ENCODE results near the gene KCNJ14. TPM values are rescaled to one million over a fixed set of nuclear protein-coding genes. Genes with fewer than 3 reads are reported as not detected.

The KCNJ14 gene
- polyA plus RNA-seq, 1 donor, result 0.70 TPM

- H3K9me3 ChIP-seq (ENCODE audit: control insufficient read depth, low read depth, low read length), result no peaks in the 10 kb centered on the region
- peak overlapping the region; percentile 99 for H3K27ac ChIP-seq (ENCODE audit: low read length)
- H3K36me3 ChIP-seq (ENCODE audit: control insufficient read depth, insufficient read depth, low read length), result peaks cover 49% of the 10 kb centered on the region
- no peaks in the 10 kb centered on the region for H3K27me3 ChIP-seq (ENCODE audit: control insufficient read depth, insufficient read depth, low read length)
- H3K4me3 ChIP-seq (ENCODE audit: low read length), result peak overlapping the region; percentile 99
- WGBS (ENCODE audit: insufficient coverage, low lambda C conversion rate), result no CpG with 5 or more reads among the region's 20 CpGs
- peaks cover 15% of the 10 kb centered on the region for H3K4me1 ChIP-seq (ENCODE audit: control insufficient read depth, insufficient read depth, low read length)
- no peak for DNase-seq
Observed at GRCh38 chr19:48469934-48470680, 14.7 kb downstream of the KCNJ14 start.

DNA sequence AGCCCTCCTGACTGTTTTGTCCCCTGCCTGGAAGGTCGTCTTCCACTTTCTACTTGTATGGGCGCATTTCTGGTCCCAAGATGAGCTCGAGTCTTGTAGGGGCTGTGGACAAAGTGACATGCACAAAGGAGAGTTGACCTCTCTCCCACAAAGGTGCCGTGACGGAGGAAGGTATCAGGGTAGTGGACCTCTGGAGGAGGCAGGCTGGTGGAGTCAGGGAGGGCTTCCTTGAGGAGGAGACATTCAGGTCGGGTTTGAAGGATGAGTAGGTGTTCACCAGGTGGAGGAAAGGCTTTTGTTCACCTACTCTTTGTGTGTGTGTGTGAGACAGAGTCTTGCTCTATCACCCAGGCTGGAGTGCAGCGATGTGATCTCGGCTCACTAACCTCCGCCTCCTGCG is 15.5 kb downstream of the KCNJ14 start:
- Histone ChIP-seq H3K36me3 (ENCODE audit: control insufficient read depth, insufficient read depth, low read length) (peaks cover 56% of the 10 kb centered on the region), H3K4me1 (ENCODE audit: control insufficient read depth, insufficient read depth, low read length) (peaks cover 15% of the 10 kb centered on the region), H3K9me3 (ENCODE audit: control insufficient read depth, low read depth, low read length) (no peaks in the 10 kb centered on the region), H3K27ac (ENCODE audit: low read length) (no peak overlapping the region), H3K4me3 (ENCODE audit: low read length) (no peak overlapping the region), H3K27me3 (ENCODE audit: control insufficient read depth, insufficient read depth, low read length) (no peaks in the 10 kb centered on the region)
- no CpG with 5 or more reads among the region's 10 CpGs for WGBS (ENCODE audit: insufficient coverage, low lambda C conversion rate)
- DNase-seq, result no peak

- Histone ChIP-seq H3K36me3 (ENCODE audit: control insufficient read depth, insufficient read depth, low read length) (peaks cover 64% of the 10 kb centered on the region), H3K9me3 (ENCODE audit: control insufficient read depth, low read depth, low read length) (no peaks in the 10 kb centered on the region), H3K4me3 (ENCODE audit: low read length) (no peak overlapping the region), H3K27ac (ENCODE audit: low read length) (no peak overlapping the region), H3K27me3 (ENCODE audit: control insufficient read depth, insufficient read depth, low read length) (no peaks in the 10 kb centered on the region), H3K4me1 (ENCODE audit: control insufficient read depth, insufficient read depth, low read length) (peaks cover 15% of the 10 kb centered on the region)
- WGBS (ENCODE audit: insufficient coverage, low lambda C conversion rate), result no CpG with 5 or more reads among the region's 4 CpGs
- DNase-seq, result no peak
Observed at GRCh38 chr19:48471836-48472235, 16.5 kb downstream of the KCNJ14 start.

- Histone ChIP-seq H3K36me3 (ENCODE audit: control insufficient read depth, insufficient read depth, low read length) (peaks cover 78% of the 10 kb centered on the region), H3K4me1 (ENCODE audit: control insufficient read depth, insufficient read depth, low read length) (peaks cover 13% of the 10 kb centered on the region), H3K27me3 (ENCODE audit: control insufficient read depth, insufficient read depth, low read length) (no peaks in the 10 kb centered on the region), H3K9me3 (ENCODE audit: control insufficient read depth, low read depth, low read length) (no peaks in the 10 kb centered on the region), H3K27ac (ENCODE audit: low read length) (no peak overlapping the region), H3K4me3 (ENCODE audit: low read length) (no peak overlapping the region)
- 100% methylated on average over 1 of the region's 14 CpGs for whole genome bisulfite sequencing (ENCODE audit: insufficient coverage, low lambda C conversion rate)
- no peak for DNase-seq
Observed at GRCh38 chr19:48473161-48473966, 18.0 kb downstream of the KCNJ14 start.

GRCh38 chr19:48474084-48474592 is 18.8 kb downstream of the KCNJ14 start:
- H3K36me3 ChIP-seq (ENCODE audit: control insufficient read depth, insufficient read depth, low read length), result peaks cover 84% of the 10 kb centered on the region

DNA sequence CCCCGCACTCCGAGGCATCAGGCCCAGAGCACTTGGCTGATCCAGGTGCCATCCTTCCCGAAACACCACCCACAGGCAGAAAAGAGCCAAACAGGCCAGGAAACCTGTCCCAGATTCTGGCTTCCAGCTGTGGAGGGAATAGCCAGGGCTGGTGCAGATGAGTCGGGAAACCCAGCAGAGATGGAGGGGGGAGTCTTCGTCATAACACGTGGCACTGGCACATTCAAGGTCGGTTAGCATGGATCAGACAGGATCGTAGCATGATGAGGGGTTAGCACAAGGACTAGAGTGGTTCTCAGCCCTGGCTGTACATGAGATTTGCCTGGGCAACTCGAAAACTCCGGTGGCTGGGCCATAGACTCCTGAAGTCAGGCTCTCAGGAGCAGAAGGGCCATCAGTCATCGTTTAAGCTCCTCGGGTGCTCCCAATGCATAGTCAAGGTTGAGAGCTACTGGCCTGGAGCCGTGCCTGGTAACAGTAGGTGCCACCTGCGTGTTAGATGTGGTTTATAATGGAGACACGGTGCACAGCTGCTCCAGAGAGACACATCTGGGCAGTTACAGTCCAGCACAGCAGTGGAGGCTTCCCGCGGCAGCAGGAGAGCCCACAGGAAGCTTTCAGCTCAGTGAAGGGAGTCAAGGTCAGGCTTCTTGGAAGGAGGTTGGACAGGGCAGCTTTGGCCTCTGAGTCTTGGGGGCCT is 20.1 kb downstream of the KCNJ14 start:
- Histone ChIP-seq H3K4me3 (ENCODE audit: low read length) (no peak overlapping the region), H3K4me1 (ENCODE audit: control insufficient read depth, insufficient read depth, low read length) (peaks cover 3% of the 10 kb centered on the region), H3K27me3 (ENCODE audit: control insufficient read depth, insufficient read depth, low read length) (no peaks in the 10 kb centered on the region), H3K9me3 (ENCODE audit: control insufficient read depth, low read depth, low read length) (peaks cover 3% of the 10 kb centered on the region), H3K36me3 (ENCODE audit: control insufficient read depth, insufficient read depth, low read length) (peaks cover 86% of the 10 kb centered on the region), H3K27ac (ENCODE audit: low read length) (no peak overlapping the region)
- no peak for DNase-seq
- 90% methylated on average over 2 of the region's 17 CpGs for WGBS (ENCODE audit: insufficient coverage, low lambda C conversion rate)

More at GRCh38 chr19:48474084-48474592, 18.8 kb downstream of the KCNJ14 start:
- Histone ChIP-seq H3K9me3 (ENCODE audit: control insufficient read depth, low read depth, low read length) (no peaks in the 10 kb centered on the region), H3K4me3 (ENCODE audit: low read length) (no peak overlapping the region), H3K27ac (ENCODE audit: low read length) (no peak overlapping the region), H3K4me1 (ENCODE audit: control insufficient read depth, insufficient read depth, low read length) (peaks cover 10% of the 10 kb centered on the region), H3K27me3 (ENCODE audit: control insufficient read depth, insufficient read depth, low read length) (no peaks in the 10 kb centered on the region)
- no CpG with 5 or more reads among the region's 16 CpGs for WGBS (ENCODE audit: insufficient coverage, low lambda C conversion rate)
- DNase-seq, result no peak

GRCh38 chr19:48476176-48476575 is 20.8 kb downstream of the KCNJ14 start:
- Histone ChIP-seq H3K4me3 (ENCODE audit: low read length) (no peak overlapping the region), H3K27ac (ENCODE audit: low read length) (no peak overlapping the region), H3K27me3 (ENCODE audit: control insufficient read depth, insufficient read depth, low read length) (no peaks in the 10 kb centered on the region), H3K4me1 (ENCODE audit: control insufficient read depth, insufficient read depth, low read length) (peaks cover 4% of the 10 kb centered on the region), H3K9me3 (ENCODE audit: control insufficient read depth, low read depth, low read length) (peaks cover 3% of the 10 kb centered on the region), H3K36me3 (ENCODE audit: control insufficient read depth, insufficient read depth, low read length) (peaks cover 79% of the 10 kb centered on the region)
- WGBS (ENCODE audit: insufficient coverage, low lambda C conversion rate), result 93% methylated on average over 2 of the region's 9 CpGs
- DNase-seq, result no peak

DNA sequence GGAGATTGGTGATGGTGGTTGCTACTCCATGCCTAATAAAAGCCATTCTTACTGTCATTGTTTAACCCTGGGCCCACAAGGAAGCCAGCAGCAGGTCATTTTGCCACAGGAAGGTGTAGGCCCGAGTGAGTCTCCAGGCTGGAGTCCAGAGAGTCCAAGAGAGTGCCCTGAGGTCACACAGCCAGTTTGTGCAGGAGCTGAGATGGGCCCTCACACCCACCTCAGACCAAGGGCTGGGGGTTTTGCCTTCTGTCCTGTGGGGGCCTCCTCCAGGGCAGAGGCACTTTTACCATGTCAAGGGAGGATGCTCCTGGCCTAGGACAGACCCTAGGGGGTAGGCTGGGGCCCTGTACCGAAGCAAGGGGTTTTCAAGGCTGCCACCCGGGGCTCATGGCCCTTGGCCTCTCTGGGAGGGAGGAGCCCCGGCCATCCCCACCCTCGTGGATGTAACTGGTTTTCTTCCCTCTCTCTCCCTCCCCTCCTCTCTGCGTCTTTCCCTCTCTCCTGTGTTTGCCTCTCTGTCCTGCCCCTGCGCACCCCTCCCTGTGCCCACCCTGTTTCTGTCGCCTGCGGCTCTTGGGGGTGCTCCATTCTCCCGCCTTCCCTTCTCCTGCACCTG is 21.8 kb downstream of the KCNJ14 start:
- WGBS (ENCODE audit: insufficient coverage, low lambda C conversion rate), result 67% methylated on average over 2 of the region's 10 CpGs
- Histone ChIP-seq H3K36me3 (ENCODE audit: control insufficient read depth, insufficient read depth, low read length) (peaks cover 69% of the 10 kb centered on the region), H3K4me1 (ENCODE audit: control insufficient read depth, insufficient read depth, low read length) (peaks cover 7% of the 10 kb centered on the region)

DNA sequence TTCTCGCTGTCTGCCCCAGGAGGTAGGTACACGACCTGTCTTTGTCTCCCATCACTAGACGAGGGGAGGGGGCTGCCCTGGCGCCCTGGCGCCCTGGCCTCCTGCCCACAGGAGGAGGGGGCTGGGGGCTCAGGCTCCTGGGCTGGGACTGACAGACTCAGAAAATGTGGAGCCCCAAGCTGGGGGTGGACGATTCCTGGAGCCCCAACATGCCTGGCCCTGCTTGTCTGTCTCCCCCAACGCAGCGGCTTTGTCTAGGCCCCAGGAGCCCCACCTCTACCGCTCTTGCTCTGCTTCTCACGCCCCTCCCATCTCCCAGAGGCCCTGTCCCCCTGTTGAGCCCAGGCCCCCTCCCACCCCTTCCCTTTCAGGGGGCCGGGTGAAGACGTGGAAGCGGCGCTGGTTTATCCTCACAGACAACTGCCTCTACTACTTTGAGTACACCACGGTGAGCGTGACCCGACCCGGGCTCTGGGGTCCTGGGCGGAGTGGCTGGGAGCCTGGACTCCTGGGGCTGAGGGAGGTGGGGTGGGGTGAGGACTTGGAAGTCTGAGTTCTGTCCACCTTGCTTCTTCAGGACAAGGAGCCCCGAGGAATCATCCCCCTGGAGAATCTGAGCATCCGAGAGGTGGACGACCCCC is 22.4 kb downstream of the KCNJ14 start:
- peaks cover 7% of the 10 kb centered on the region for H3K4me1 ChIP-seq (ENCODE audit: control insufficient read depth, insufficient read depth, low read length)
- no peak overlapping the region for H3K4me3 ChIP-seq (ENCODE audit: low read length)
- 60% methylated on average over 2 of the region's 22 CpGs for WGBS (ENCODE audit: insufficient coverage, low lambda C conversion rate)
- H3K36me3 ChIP-seq (ENCODE audit: control insufficient read depth, insufficient read depth, low read length), result peaks cover 64% of the 10 kb centered on the region
- H3K9me3 ChIP-seq (ENCODE audit: control insufficient read depth, low read depth, low read length), result peaks cover 3% of the 10 kb centered on the region
- H3K27me3 ChIP-seq (ENCODE audit: control insufficient read depth, insufficient read depth, low read length), result no peaks in the 10 kb centered on the region
- H3K27ac ChIP-seq (ENCODE audit: low read length), result no peak overlapping the region
- DNase-seq, result no peak

More for the DNA sequence above, 21.8 kb downstream of the KCNJ14 start:
- Histone ChIP-seq H3K27ac (ENCODE audit: low read length) (no peak overlapping the region), H3K4me3 (ENCODE audit: low read length) (no peak overlapping the region), H3K9me3 (ENCODE audit: control insufficient read depth, low read depth, low read length) (peaks cover 3% of the 10 kb centered on the region), H3K27me3 (ENCODE audit: control insufficient read depth, insufficient read depth, low read length) (no peaks in the 10 kb centered on the region)
- no peak for DNase-seq

All from large intestine (tissue), 3 donors.